GM12873 (cell line): ENCODE results near the gene CCDC187.

Source experiments
- CTCF ChIP-seq: IDR thresholded peaks from 2 replicates; pipeline ENCODE4 v1.5.1; 2012; ENCODE audit warnings: low read depth, mild to moderate bottlenecking, moderate library complexity, low read length, control low read depth; ENCODE audit not compliant: insufficient read depth; ENCODE audit errors: missing control alignments

The CCDC187 gene

GRCh38 chr9:136303825-136304416 lies at the start of gene CCDC187:
TSS of gene CCDC187 (minus strand) at chr9:136304094. CDS start at chr9:136303830, 264 bp downstream.
- no peak for TF ChIP-seq CTCF

GRCh38 chr9:136353088-136353487 lies 49.2 kb upstream of the CCDC187 start:
- TF ChIP-seq CTCF, result no peak

- no peak for TF ChIP-seq CTCF
Observed at GRCh38 chr9:136352682-136353081, 48.8 kb upstream of the CCDC187 start.

- no peak for TF ChIP-seq CTCF
Observed at GRCh38 chr9:136351252-136351800, 47.4 kb upstream of the CCDC187 start.

GRCh38 chr9:136349546-136349945 lies 45.7 kb upstream of the CCDC187 start:
- no peak for TF ChIP-seq CTCF

GRCh38 chr9:136348691-136349090 lies 44.8 kb upstream of the CCDC187 start:
- no peak for TF ChIP-seq CTCF

GRCh38 chr9:136347472-136348256 lies 43.8 kb upstream of the CCDC187 start:
- TF ChIP-seq CTCF, result no peak
